ENCODE data around the gene GRAMD4. TPM values are rescaled to one million over a fixed set of nuclear protein-coding genes. Genes with fewer than 3 reads are reported as not detected.
A peak's percentile ranks its signal among the peaks of the same experiment; 100 is the strongest.

GRAMD4 gene
- total and polyA plus RNA-seq, 7 donors, result 11.3 to 39.3 (median 17.8) TPM

- WGBS, 3 donors, result 91 to 96% (median 94%) methylated on average over 9 of the region's 9 CpGs
- Histone ChIP-seq H3K4me3 (no peak overlapping the region), H3K4me1 (peaks cover 17% of the 10 kb centered on the region), H3K27me3 (ENCODE audit: insufficient read depth in 3 of 3, low read length in 2 of 3) (no peaks in the 10 kb centered on the region), H3K36me3 (ENCODE audit: insufficient read depth in 1 of 2, low read depth in 1 of 2) (no peaks in the 10 kb centered on the region), H3K9me3 (no peaks in the 10 kb centered on the region), H3K27ac (peak overlapping the region; percentile 30)
- TF ChIP-seq, protein P1, sequence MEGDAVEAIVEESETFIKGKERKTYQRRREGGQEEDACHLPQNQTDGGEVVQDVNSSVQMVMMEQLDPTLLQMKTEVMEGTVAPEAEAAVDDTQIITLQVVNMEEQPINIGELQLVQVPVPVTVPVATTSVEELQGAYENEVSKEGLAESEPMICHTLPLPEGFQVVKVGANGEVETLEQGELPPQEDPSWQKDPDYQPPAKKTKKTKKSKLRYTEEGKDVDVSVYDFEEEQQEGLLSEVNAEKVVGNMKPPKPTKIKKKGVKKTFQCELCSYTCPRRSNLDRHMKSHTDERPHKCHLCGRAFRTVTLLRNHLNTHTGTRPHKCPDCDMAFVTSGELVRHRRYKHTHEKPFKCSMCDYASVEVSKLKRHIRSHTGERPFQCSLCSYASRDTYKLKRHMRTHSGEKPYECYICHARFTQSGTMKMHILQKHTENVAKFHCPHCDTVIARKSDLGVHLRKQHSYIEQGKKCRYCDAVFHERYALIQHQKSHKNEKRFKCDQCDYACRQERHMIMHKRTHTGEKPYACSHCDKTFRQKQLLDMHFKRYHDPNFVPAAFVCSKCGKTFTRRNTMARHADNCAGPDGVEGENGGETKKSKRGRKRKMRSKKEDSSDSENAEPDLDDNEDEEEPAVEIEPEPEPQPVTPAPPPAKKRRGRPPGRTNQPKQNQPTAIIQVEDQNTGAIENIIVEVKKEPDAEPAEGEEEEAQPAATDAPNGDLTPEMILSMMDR (IDR thresholded peaks at IDR 0.05), result no peak
- no peak for ATAC-seq
- intact Hi-C loops (cut with DNase I), result no loop called here
- peak in 1 of 2 donors; percentile 36 for DNase-seq
Observed at GRCh38 chr22:46589141-46589748, 30.9 kb upstream of the GRAMD4 start.

DNA sequence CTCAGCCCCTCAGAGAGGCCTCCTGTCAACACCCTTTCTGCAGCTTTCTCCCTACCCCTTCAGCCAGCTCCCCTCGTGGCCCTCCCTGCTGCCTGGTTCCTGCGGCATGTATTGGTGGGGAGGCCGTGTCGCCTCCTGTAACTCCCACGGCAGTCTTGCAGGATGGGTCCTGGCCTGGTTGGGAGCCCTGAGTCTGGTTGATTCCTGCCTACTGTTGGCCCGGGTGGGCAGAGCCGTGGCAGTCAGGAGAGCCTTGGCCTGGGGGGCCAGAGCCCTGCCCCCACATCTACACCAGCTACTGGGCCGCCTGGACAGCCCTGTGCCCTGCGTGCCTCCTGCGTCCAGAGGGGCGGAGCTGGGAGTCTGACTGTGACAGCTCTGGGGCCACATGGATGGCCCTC, 30.3 kb upstream of the GRAMD4 start:
- TF ChIP-seq, protein P1 (IDR thresholded peaks at IDR 0.05), result no peak
- Histone ChIP-seq H3K4me3 (no peak overlapping the region), H3K27ac (peak overlapping the region; percentile 30), H3K9me3 (no peaks in the 10 kb centered on the region), H3K36me3 (ENCODE audit: insufficient read depth in 1 of 2, low read depth in 1 of 2) (no peaks in the 10 kb centered on the region), H3K27me3 (ENCODE audit: insufficient read depth in 3 of 3, low read length in 2 of 3) (no peaks in the 10 kb centered on the region), H3K4me1 (peaks cover 15% of the 10 kb centered on the region)
- DNase-seq, result peak in 1 of 2 donors; percentile 61
- ATAC-seq, result peak; percentile 19 to 54 (median 36)
- intact Hi-C loops (cut with DNase I), result no loop called here
- WGBS, 3 donors, result 92 to 95% (median 93%) methylated on average over 11 of the region's 11 CpGs

- peak in 1 of 2 donors; percentile 57 for DNase-seq
Observed at GRCh38 chr22:46590334-46590733, 29.9 kb upstream of the GRAMD4 start.

DNA sequence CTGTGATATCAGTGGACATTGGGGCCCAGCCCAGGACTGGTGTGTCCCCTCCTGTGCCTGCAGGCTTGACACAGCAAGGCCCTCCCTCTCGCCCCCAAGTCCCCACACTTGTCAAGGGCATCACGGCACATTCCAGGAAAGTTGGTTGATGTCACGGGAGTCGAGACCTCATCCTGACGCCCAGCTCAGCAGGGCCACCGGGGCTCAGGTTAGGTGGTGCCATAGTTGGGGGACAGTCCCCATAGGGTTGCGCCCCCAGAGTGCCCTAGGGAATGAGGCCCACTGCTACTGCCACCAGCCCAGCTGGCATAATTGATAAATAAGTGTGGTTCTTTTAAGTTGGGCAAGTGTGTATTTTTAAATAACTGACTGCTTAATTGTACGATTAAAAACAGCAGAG, 28.3 kb upstream of the GRAMD4 start:
- Histone ChIP-seq H3K4me3 (no peak overlapping the region), H3K4me1 (peaks cover 36% of the 10 kb centered on the region), H3K9me3 (no peaks in the 10 kb centered on the region), H3K36me3 (ENCODE audit: insufficient read depth in 1 of 2, low read depth in 1 of 2) (no peaks in the 10 kb centered on the region), H3K27me3 (ENCODE audit: insufficient read depth in 3 of 3, low read length in 2 of 3) (no peaks in the 10 kb centered on the region), H3K27ac (peak overlapping the region; percentile 36)
- TF ChIP-seq, protein P1 (IDR thresholded peaks at IDR 0.05), result no peak
- whole genome bisulfite sequencing, 3 donors, result 81 to 93% (median 85%) methylated on average over 8 of the region's 8 CpGs
- DNase-seq, result no peak
- no peak for ATAC-seq
- intact Hi-C loops (cut with DNase I), result no loop called here

More at GRCh38 chr22:46590334-46590733, 29.9 kb upstream of the GRAMD4 start:
- WGBS, 3 donors, result 78 to 89% (median 89%) methylated on average over 11 of the region's 11 CpGs
- H3K4me1 ChIP-seq, result peaks cover 20% of the 10 kb centered on the region
- intact Hi-C loops (cut with DNase I), result no loop called here
- no peak overlapping the region for H3K4me3 ChIP-seq
- H3K36me3 ChIP-seq (ENCODE audit: insufficient read depth in 1 of 2, low read depth in 1 of 2), result no peaks in the 10 kb centered on the region
- H3K27ac ChIP-seq, result peak overlapping the region; percentile 30
- peak; percentile 60 to 70 (median 68) for ATAC-seq
- TF ChIP-seq, protein P1 (IDR thresholded peaks at IDR 0.05), result no peak
- no peaks in the 10 kb centered on the region for H3K27me3 ChIP-seq (ENCODE audit: insufficient read depth in 3 of 3, low read length in 2 of 3)
- no peaks in the 10 kb centered on the region for H3K9me3 ChIP-seq
